IMR-90 (cell line): ENCODE data around the gene APOE. TPM values are rescaled to one million over a fixed set of nuclear protein-coding genes. Genes with fewer than 3 reads are reported as not detected.

Experiments used
- ATAC-seq: fragments of 200-7000 bp; cut with Tn5 transposase; 2 replicates; pipeline ENCODE4 v1.9.1; 2020; ENCODE audit warnings: low read depth, mild to moderate bottlenecking, moderate library complexity
- BruUV-seq: library from RNA; stranded (reverse); fragments of 400-500 nt; replicated peaks from 2 replicates; lab custom pipeline; 2021; lab: Mats Ljungman, UMichigan
- CTCF ChIA-PET: fragments of 300-600 bp; formaldehyde crosslinking; extraction: SDS; loops from one replicate; lab custom pipeline; 2021; ENCODE audit warnings: antibody characterized with exemption; lab: Yijun Ruan, JAX
- POLR2A ChIA-PET: fragments of 300-600 bp; sonication (Branson Sonifier 250); formaldehyde crosslinking; loops from one replicate; lab custom pipeline; 2022; ENCODE audit warnings: antibody characterized with exemption; ENCODE audit not compliant: unreplicated experiment; lab: Charles Lee
- DNase-seq: peaks from one replicate; pipeline ENCODE4 v3.0.0; 2013
- H2AFZ ChIP-seq: replicated peaks from 2 replicates; pipeline ENCODE3; 2013; ENCODE audit warnings: low read length, mild to moderate bottlenecking; ENCODE audit not compliant: poor library complexity
- H2AK5ac ChIP-seq: 2 replicates; pipeline ENCODE4 v1.6.1; 2013; ENCODE audit warnings: low read depth, low read length, inconsistent platforms
- H2AK9ac ChIP-seq: replicated peaks from 2 replicates; pipeline ENCODE3; 2013; ENCODE audit warnings: mild to moderate bottlenecking, low read depth, low read length, moderate library complexity; ENCODE audit not compliant: poor library complexity
- H2BK120ac ChIP-seq: 2 replicates; pipeline ENCODE4 v1.6.1; 2013; ENCODE audit warnings: low read depth, low read length, inconsistent platforms
- H2BK15ac ChIP-seq: 3 replicates; pipeline ENCODE4 v1.6.1; 2013; ENCODE audit warnings: low read depth, low read length, inconsistent platforms
- H2BK20ac ChIP-seq: 2 replicates; pipeline ENCODE4 v1.6.1; 2013; ENCODE audit warnings: low read depth, mild to moderate bottlenecking, inconsistent platforms, low read length, moderate library complexity
- H2BK5ac ChIP-seq: 2 replicates; pipeline ENCODE4 v1.6.1; 2013; ENCODE audit warnings: mild to moderate bottlenecking, low read depth, low read length, inconsistent platforms; ENCODE audit not compliant: poor library complexity, severe bottlenecking
- H3K14ac ChIP-seq: replicated peaks from 2 replicates; pipeline ENCODE4 v1.6.1; 2013; ENCODE audit warnings: low read depth, low read length, inconsistent platforms
- H3K18ac ChIP-seq: 2 replicates; pipeline ENCODE4 v1.6.1; 2013; ENCODE audit warnings: low read depth, low read length, control low read depth
- H3K23ac ChIP-seq: 2 replicates; pipeline ENCODE4 v1.6.1; 2013; ENCODE audit warnings: low read depth, low read length, inconsistent platforms
- H3K27ac ChIP-seq: 2 replicates; pipeline ENCODE4 v1.5.1; 2013; ENCODE audit warnings: mild to moderate bottlenecking, control low read depth, low read length; ENCODE audit not compliant: insufficient read depth
- H3K27me3 ChIP-seq: 2 replicates; pipeline ENCODE4 v1.6.1; 2013; ENCODE audit warnings: low read length; ENCODE audit not compliant: control insufficient read depth, insufficient read depth
- H3K36me3 ChIP-seq: 2 replicates; pipeline ENCODE4 v1.6.1; 2013; ENCODE audit warnings: low read length, mixed read lengths; ENCODE audit not compliant: control insufficient read depth, insufficient read depth
- H3K4ac ChIP-seq: 2 replicates; pipeline ENCODE4 v1.6.1; 2013; ENCODE audit warnings: low read depth, low read length, inconsistent platforms
- H3K4me1 ChIP-seq: 2 replicates; pipeline ENCODE4 v1.6.1; 2013; ENCODE audit warnings: low read length, mixed read lengths; ENCODE audit not compliant: control insufficient read depth, insufficient read depth
- H3K4me2 ChIP-seq: 2 replicates; pipeline ENCODE4 v1.6.1; 2013; ENCODE audit warnings: low read depth, mild to moderate bottlenecking, control low read depth, low read length, moderate library complexity
- H3K4me3 ChIP-seq: 2 replicates; pipeline ENCODE4 v1.5.1; 2013; ENCODE audit warnings: low read depth, mild to moderate bottlenecking, control low read depth, low read length, moderate library complexity; ENCODE audit not compliant: insufficient read depth
- H3K56ac ChIP-seq: 2 replicates; pipeline ENCODE4 v1.6.1; 2013; ENCODE audit warnings: low read length, inconsistent platforms; ENCODE audit not compliant: insufficient read depth; ENCODE audit errors: extremely low read depth
- H3K79me1 ChIP-seq, 2 experiments: 2 replicates each; pipeline ENCODE4 v1.6.1; 2013; ENCODE audit warnings: low read length in 2 of 2, inconsistent platforms in 1 of 2, low read depth in 1 of 2
- H3K9ac ChIP-seq: 2 replicates; pipeline ENCODE4 v1.6.1; 2013; ENCODE audit warnings: low read depth, low read length, control low read depth
- H3K9me1 ChIP-seq: 2 replicates; pipeline ENCODE4 v1.6.1; 2013; ENCODE audit warnings: low read length, inconsistent platforms; ENCODE audit not compliant: insufficient read depth
- H3K9me3 ChIP-seq: 2 replicates; pipeline ENCODE4 v1.6.1; 2013; ENCODE audit warnings: low read length; ENCODE audit not compliant: control insufficient read depth, insufficient read depth
- H4K20me1 ChIP-seq: 2 replicates; pipeline ENCODE4 v1.6.1; 2013; ENCODE audit warnings: low read length, inconsistent platforms; ENCODE audit not compliant: insufficient read depth
- H4K5ac ChIP-seq: 2 replicates; pipeline ENCODE4 v1.6.1; 2013; ENCODE audit warnings: mild to moderate bottlenecking, low read depth, low read length, control low read depth
- H4K8ac ChIP-seq, 2 experiments: 2 replicates each; pipeline ENCODE4 v1.6.1; 2013; ENCODE audit warnings: low read depth in 2 of 2, low read length in 2 of 2, control low read depth in 1 of 2, inconsistent platforms in 1 of 2
- H4K91ac ChIP-seq: 2 replicates; pipeline ENCODE4 v1.6.1; 2013; ENCODE audit warnings: low read depth, low read length, inconsistent platforms; ENCODE audit not compliant: insufficient read depth
- BHLHE40 ChIP-seq: fragments of 150-350 bp; IDR thresholded peaks from 2 replicates; pipeline ENCODE4 v1.6.1; 2016; ENCODE audit warnings: mild to moderate bottlenecking, low read depth, low read length
- CHD1 ChIP-seq: IDR thresholded peaks from 2 replicates; pipeline ENCODE4 v1.6.1; 2012; ENCODE audit warnings: low read depth, low read length, improper control_type of control experiment
- ELK1 ChIP-seq: fragments of 150-350 bp; IDR thresholded peaks from 2 replicates; pipeline ENCODE4 v1.6.1; 2016; ENCODE audit warnings: low read depth, mild to moderate bottlenecking, low read length, moderate library complexity, borderline replicate concordance
- MAFK ChIP-seq: IDR thresholded peaks from 2 replicates; pipeline ENCODE4 v1.6.1; 2012; ENCODE audit warnings: low read depth, low read length, improper control_type of control experiment
- MAZ ChIP-seq: IDR thresholded peaks from 2 replicates; pipeline ENCODE4 v1.6.1; 2012; ENCODE audit warnings: low read depth, mild to moderate bottlenecking, low read length, improper control_type of control experiment, moderate library complexity, borderline replicate concordance
- POLR2A ChIP-seq: IDR thresholded peaks from 2 replicates; pipeline ENCODE4 v1.6.1; 2012; ENCODE audit warnings: mild to moderate bottlenecking, low read depth, low read length
- SMC3 ChIP-seq: fragments of 150-350 bp; IDR thresholded peaks from 2 replicates; pipeline ENCODE4 v1.6.1; 2016; ENCODE audit warnings: low read depth, mild to moderate bottlenecking, antibody characterized with exemption, low read length, moderate library complexity
- USF2 ChIP-seq: fragments of 150-350 bp; IDR thresholded peaks from 2 replicates; pipeline ENCODE4 v1.6.1; 2017; ENCODE audit warnings: mild to moderate bottlenecking, antibody characterized with exemption, low read length, low read depth
- WGBS, 2 experiments: methylation state at CpG; one replicate each; pipeline versions ENCODE4 v1.1.5 to v1.1.7; 2013; ENCODE audit warnings: missing lambda C conversion rate in 2 of 2; ENCODE audit not compliant: insufficient read length in 1 of 2; ENCODE audit errors: extremely low coverage in 2 of 2; 5-methylcytosine and 5-hydroxymethylcytosine counted together
- dilution Hi-C: fragments of 300-500 bp; cut with HindIII; formaldehyde crosslinking; loops from one replicate; pipeline ENCODE4 v1.14.3; 2018; ENCODE audit warnings: low sequenced_read_pairs; ENCODE audit not compliant: unreplicated experiment
- in situ Hi-C: fragments of 300-500 bp; cut with MboI; formaldehyde crosslinking; loops from 3 replicates; pipeline ENCODE4 v1.14.3; 2019; ENCODE audit warnings: low sequenced_read_pairs, inconsistent platforms, mixed read lengths
- intact Hi-C: fragments of 100-400 bp; cut with micrococcal nuclease; formaldehyde crosslinking; loops from 2 replicates; pipeline ENCODE4 v1.10.0; 2022
- polyA plus RNA-seq, 3 experiments: library from polyadenylated mRNA; depleted of rRNA; stranded (reverse); fragments of >200 nt; gene quantifications; 2 replicates each; pipeline ENCODE4 v1.2.3, GENCODE V29; 2012; ENCODE audit warnings: low replicate concordance in 1 of 3
- total RNA-seq: library from RNA; depleted of rRNA; stranded (reverse); fragments of >200 nt; gene quantifications from 2 replicates; pipeline ENCODE4 v1.2.3, GENCODE V29; 2012

Gene APOE
- total and polyA plus RNA-seq, 2 of the 4 experiments (the other 2 are of a cell fraction) = 0.18 to 2.0 TPM

GRCh38 chr19:44876930-44877535 lies 28.6 kb upstream of the APOE start:
- Histone ChIP-seq H2AK5ac (no peak overlapping the region), H4K8ac (no peak overlapping the region), H3K56ac (no peak overlapping the region), H3K4me3 (no peak overlapping the region), H4K91ac (no peak overlapping the region), H3K4me1 (no peaks in the 10 kb centered on the region), H3K9ac (no peak overlapping the region), H2BK15ac (no peak overlapping the region), H3K4me2 (no peak overlapping the region), H3K9me3 (no peaks in the 10 kb centered on the region), H3K9me1 (peaks cover 11% of the 10 kb centered on the region; the same call in 1 of the 2 replicates), H2BK120ac (no peak overlapping the region), H3K79me1 (peaks cover 22 to 69% of the 10 kb centered on the region in 2 experiments), H2AK9ac (no peak overlapping the region), H2BK5ac (no peak overlapping the region), H3K18ac (no peak overlapping the region), H3K36me3 (peaks cover 78% of the 10 kb centered on the region), H2AFZ (no peak overlapping the region), H4K5ac (no peak overlapping the region), H3K27me3 (no peaks in the 10 kb centered on the region), H4K20me1 (peaks cover 20% of the 10 kb centered on the region), H3K27ac (no peak overlapping the region), H3K4ac (no peak overlapping the region), H3K14ac (no peak overlapping the region), H2BK20ac (peak overlapping the region; percentile 39; the same call in 1 of the 2 replicates), H3K23ac (no peak overlapping the region; the same call in 1 of the 2 replicates)
- no peak for TF ChIP-seq BHLHE40
- TF ChIP-seq ELK1 = no peak
- no peak for TF ChIP-seq CHD1
- TF ChIP-seq MAZ = no peak
- TF ChIP-seq SMC3 = no peak
- no peak for TF ChIP-seq USF2
- TF ChIP-seq POLR2A = no peak
- TF ChIP-seq MAFK = no peak
- ATAC-seq (no peak), DNase-seq (no peak)
- WGBS, 2 experiments = no CpG with 5 or more reads among the region's 5 CpGs
- dilution Hi-C loops (no loop called here), intact Hi-C loops (no loop called here), in situ Hi-C loops (no loop called here)
- BruUV-seq = no TSS peak
- ChIA-PET POLR2A (no interaction called here), CTCF (no interaction called here)
